Cardiac ventricle fibroblast (primary cell): Measurements from ENCODE around the gene TREH. TPM values are rescaled to one million over a fixed set of nuclear protein-coding genes. Genes with fewer than 3 reads are reported as not detected.

ENCODE experiments used
- total RNA-seq: library from RNA; depleted of rRNA; stranded (reverse); fragments of >200 nt; gene quantifications from 2 replicates; pipeline ENCODE4 v1.2.3, GENCODE V29; 2015

Gene TREH, protein sequence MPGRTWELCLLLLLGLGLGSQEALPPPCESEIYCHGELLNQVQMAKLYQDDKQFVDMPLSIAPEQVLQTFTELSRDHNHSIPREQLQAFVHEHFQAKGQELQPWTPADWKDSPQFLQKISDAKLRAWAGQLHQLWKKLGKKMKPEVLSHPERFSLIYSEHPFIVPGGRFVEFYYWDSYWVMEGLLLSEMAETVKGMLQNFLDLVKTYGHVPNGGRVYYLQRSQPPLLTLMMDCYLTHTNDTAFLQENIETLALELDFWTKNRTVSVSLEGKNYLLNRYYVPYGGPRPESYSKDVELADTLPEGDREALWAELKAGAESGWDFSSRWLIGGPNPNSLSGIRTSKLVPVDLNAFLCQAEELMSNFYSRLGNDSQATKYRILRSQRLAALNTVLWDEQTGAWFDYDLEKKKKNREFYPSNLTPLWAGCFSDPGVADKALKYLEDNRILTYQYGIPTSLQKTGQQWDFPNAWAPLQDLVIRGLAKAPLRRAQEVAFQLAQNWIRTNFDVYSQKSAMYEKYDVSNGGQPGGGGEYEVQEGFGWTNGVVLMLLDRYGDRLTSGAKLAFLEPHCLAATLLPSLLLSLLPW
- not detected in 2 replicates for total RNA-seq

DNA sequence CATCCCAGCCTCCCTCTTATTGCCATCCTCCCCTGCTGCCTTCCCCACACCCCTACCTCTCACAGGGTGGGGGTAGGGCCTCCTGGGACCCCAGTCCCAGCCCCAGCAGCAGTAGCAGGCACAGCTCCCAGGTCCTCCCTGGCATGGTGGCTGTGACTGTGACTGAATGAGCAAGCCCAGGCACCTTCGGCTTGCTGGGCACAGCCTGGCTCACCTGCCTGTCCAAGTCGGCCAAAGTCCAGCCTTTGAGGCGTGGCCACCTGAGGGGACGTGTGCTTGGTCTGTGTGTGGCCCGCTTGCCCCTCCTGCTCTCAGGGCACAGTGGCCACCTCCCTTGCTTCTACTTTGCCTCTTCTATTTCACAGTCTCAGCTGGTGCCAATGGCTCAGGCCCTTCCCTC is at the start of gene TREH:
TREH (minus strand) TSS at position 168 of the 400 bp plus-strand sequence; CDS start at position 145, 23 bp downstream.

DNA sequence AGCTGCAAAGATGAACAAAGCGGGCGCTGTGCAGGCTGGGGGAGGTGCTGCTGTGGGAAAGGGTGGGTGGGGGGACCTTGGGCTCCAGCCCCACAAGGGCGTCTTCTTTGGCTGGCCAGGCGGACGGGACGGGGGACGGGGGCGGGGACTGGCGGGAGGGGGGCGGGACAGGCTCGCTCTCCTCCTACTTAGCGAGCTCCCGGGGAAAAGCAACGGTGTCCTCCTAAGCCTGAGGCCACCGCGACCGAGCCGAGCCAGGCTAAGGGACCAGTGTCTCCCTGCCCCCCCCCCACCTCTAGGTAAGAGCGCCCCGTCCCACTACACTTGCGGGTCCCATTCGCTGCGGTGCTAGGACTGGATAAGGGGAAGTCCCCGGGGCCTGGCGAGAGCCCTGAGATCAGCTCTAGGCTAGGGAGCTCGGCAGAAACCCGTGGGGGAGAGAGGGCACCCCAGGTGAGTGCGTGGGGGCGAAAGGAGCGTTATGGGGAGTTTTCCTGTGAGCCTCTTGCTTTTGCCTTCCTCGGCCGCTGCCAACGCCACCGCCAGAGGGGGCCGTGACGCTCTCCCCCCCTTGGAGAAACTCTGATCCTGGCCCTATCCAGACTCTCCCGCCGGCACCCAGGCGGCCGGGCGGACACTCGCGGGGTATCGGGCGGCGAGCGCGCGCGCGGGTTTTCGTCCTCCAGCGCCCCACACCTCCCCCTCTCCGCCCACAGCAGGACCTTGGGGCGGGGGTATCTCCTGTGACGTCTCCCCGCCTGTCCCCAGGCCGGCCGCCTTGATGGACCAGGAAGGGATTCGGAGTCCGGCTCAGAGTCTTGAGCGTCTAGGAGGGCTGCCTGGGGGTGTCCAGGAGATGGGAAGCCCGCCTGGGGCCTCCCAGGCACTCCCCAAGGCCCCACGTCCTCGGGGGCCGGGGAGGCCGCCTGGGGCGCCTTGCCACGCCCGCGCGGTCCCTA is 71.8 kb downstream of the TREH start, which contains the start of gene PHLDB1:
PHLDB1 (plus strand) TSS at position 215 of the 959 bp plus-strand sequence. CDS start 6,222 bp downstream, outside the sequence.

Other genes starting within 250 kb of the TREH start
- 28.0 and 33.8 TPM in 2 replicates for gene KMT2A, start 243.2 kb downstream of the TREH start, total RNA-seq
- gene TTC36, start 152.2 kb downstream of the TREH start, total RNA-seq: 0.20 TPM in 1 of 2 replicates, not detected in the other
- gene TMEM25, start 148.5 kb downstream of the TREH start, total RNA-seq: 6.0 and 15.4 TPM in 2 replicates
- 17.4 and 23.0 TPM in 2 replicates for gene IFT46, start 113.7 kb downstream of the TREH start, total RNA-seq
- gene ARCN1, start 107.2 kb downstream of the TREH start, total RNA-seq: 115 and 140 TPM in 2 replicates
- 108 and 144 TPM in 2 replicates for gene PHLDB1, start 72.0 kb downstream of the TREH start, total RNA-seq
- 71.2 and 82.4 TPM in 2 replicates for gene DDX6, start 111.5 kb upstream of the TREH start, total RNA-seq
- gene CXCR5, start 204.2 kb upstream of the TREH start, total RNA-seq: not detected in 2 replicates
- gene BCL9L, start 246.3 kb upstream of the TREH start, total RNA-seq: 41.5 and 57.4 TPM in 2 replicates